SIG-M5 treated with dmso at 0.1 percent for 504 hours (cell line): Measurements from ENCODE around the gene CD200R1L.

ENCODE experiments used
- DNase-seq: peaks from one replicate; lab custom pipeline; 2025; ENCODE audit not compliant: unreplicated experiment; lab: John Stamatoyannopoulos, UW

Gene CD200R1L

GRCh38 chr3:112769286-112769978 lies 77.2 kb downstream of the CD200R1L start:
- no peak for DNase-seq

GRCh38 chr3:112767777-112768176 lies 78.9 kb downstream of the CD200R1L start:
- no peak for DNase-seq

- DNase-seq: peak; percentile 99
These were observed 79.5 kb downstream of the CD200R1L start for GRCh38 chr3:112767177-112767576.
